NAMALWA (cell line): ENCODE data around the gene RECQL5.
A peak's percentile ranks its signal among the peaks of the same experiment; 100 is the strongest.

Experiments
- DNase-seq: peaks from one replicate; pipeline ENCODE4 v3.0.0-alpha.2; 2015; ENCODE audit warnings: low spot score

Gene RECQL5

DNA sequence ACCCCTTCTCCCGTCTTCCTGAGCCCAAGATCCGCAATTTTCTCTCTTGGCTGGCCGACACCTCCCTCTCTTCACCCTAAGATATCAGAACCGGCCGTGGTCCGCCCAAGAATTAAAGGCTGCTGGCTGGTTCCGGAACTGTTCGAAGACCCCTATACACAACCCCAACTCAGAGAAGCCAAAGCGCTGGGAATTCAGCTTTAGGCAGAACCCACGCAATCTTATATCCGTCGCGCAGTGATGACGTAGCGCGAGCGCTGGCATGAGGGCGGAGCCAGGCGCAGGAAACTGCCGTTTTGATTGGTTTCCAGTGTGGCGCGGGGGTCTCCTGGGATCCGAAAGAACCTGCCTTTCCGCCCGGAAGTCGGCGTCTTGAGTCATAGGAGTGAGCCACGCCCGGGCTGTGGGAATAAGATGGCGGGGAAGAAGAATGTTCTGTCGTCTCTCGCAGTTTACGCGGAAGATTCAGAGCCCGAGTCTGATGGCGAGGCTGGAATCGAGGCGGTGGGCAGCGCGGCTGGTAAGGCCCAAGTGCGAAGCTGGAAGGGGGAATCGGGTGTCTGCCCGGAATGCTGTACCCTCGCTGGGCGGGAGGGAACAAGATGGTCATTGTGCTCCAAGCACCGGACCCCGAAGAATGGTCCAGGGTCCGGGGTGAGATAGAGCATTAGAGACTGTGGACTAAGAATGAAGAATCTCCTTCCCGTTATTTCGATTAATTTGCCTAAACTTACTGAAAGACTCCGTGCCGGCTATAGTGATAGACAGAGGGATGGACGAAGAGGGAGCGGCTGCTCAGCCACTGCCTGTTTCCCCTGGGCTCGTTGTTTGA is at the start of gene RECQL5, which contains the start of gene SAP30BP:
RECQL5 (minus strand) TSS at position 196 of the 832 bp plus-strand sequence. CDS start 597 bp downstream, outside the sequence.
SAP30BP (plus strand) TSS at position 380 of the 832 bp plus-strand sequence; CDS start at position 415, 35 bp downstream.
- peak; percentile 98 for DNase-seq

DNA sequence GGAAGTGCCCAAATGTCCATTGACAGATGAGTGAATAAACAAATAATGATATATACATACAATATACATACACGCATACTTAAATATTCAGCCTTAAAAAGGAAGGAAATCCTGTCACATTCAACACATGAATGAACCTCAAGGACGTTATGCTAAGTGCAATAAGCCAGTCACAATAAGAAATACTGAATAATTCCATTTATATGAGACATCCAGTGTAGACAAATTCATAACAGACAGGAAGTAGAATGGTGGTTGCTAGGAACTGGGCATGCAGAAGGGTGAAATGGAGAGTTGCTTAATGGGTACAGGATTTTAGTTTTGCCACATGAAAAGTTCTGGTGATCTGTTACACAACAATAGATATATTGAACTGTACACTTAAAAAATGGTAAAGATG is 45.5 kb upstream of the RECQL5 start:
- DNase-seq, result no peak

DNA sequence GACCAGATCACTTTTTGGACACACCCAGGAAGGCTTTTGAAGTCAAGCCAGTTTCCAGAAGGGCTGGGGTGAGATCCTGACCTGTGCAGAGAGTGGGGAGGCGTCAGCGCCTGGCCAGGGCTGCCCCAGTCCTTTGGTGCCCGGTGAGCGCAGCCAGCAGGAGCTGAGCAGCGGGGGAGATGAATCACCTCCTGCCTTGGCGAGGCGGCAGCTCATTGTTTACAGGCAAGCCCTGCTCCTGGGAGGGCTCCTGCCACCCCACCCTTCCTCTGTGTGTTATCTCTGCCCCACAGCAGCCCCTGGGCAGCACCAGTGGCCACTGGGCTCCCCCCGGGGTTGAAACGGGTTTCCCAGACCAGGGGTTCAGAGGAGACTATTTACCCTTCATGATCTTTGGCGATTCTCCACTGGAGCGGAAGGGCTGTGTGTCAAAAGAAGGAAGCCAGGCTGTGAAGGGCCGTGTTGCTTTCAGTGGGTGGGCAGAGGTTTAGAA is 40.2 kb upstream of the RECQL5 start:
- DNase-seq, result no peak

DNA sequence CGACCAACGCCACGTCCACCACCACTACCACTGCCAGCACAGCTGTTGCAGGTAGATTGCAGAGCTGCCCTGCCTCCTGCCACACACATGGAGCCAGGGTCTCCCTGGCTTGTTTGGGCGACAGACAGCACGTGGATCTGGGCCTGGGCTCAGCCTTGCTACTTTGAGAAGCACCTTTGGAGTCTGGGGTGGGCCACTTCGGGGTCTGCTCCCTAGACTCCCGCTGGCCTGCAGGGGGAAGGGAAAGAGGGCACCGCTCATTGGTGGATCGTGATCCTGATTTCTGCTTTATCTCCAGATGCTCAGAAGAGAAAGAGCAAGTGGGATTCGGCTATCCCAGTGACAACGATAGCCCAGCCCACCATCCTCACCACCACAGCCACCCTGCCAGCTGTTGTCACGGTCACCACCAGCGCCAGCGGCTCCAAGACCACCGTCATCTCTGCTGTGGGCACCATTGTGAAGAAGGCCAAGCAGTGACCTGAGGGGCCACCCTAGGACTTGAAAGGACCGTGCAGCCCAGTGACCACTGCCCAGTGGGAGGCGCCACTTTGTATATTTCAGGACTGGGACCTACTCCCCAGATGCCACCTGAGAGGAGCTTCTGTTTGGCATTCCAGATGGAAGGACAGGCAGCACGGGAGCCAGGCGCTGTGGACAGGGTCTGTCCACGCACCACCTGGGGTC is 39.2 kb upstream of the RECQL5 start:
- DNase-seq, result no peak

DNA sequence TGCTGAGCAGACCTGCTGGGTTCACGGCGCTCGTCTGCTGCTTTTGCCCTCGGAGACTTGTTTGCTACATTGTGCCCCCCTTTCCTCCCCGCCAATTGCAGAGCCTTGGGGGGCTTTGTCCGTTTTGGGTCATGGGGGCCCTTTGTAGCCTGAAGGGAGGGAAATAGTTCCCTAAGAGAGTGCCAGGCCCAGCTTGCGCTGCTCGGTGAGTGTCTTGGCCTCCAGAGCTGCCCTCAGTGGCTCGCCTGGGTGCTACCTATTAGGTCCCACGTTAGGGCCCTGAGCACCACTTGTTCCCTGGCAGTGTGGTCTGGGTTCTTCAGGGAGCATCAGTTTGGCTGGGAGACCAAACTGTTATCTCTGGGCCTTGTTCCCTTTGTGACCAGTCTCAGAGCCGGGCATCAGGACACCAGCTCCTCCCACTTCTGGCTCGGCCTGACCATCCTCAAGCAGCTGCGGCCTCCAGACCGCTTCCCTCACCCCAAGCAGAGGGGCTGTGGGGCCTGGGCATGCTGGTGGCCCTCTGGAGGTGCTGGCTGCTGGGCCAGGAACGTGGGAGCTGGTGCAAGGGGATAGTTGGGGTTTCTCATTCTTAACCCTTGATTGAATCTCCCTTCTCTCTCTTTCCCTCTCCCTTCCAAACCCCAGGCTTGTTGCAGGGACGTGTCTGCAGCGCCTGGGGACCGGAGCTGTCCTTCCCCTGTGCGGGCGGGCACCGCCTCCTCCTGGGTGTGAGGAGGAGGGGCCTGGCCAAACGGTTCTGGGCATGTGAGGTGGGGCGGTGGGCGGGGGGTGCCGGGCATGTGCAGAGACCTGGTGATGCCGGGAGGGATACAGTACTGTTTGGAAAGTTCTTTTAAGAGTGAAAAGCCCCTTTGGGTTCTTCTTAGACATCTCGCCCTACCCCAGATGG is 38.3 kb upstream of the RECQL5 start:
- DNase-seq, result no peak

DNA sequence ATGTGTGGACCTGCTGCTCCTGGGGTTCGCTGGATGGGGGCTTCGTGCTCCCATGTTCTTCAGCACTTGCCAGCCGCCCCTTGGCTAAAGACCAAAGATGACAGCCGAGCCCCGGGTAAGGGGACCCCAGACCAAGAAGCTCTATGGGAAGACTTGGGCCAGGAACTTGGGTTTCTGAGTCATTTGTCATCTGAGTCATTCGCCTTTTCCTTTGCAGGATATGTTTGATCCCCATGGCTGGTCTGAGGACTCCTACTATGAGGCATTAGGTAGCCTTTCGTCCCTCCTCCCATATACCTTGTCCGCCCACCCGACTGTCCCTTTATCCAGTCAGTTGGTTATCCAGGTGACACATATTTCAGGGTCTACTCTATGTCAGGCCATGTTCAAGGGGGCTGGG is 36.6 kb upstream of the RECQL5 start:
- no peak for DNase-seq

DNA sequence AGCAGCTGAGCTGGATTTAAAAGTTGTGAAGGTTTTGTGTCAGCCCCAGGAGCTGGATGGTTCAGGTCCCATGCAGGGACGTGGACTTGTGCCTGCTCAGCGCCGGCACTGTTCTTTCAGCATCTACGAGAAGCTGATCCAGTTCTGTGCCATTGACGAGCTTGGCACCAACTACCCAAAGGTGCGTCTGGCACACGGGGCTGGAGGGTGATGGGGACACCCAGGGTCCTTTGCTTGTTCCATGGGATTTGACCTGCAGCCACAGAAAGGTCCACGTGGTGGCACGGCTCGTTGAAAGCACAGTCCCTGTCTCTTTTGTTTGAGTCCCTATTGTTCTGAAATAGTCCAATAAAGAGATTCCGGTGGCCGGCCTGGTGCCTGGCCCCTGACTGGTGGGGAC is 36.2 kb upstream of the RECQL5 start:
- DNase-seq, result no peak

DNA sequence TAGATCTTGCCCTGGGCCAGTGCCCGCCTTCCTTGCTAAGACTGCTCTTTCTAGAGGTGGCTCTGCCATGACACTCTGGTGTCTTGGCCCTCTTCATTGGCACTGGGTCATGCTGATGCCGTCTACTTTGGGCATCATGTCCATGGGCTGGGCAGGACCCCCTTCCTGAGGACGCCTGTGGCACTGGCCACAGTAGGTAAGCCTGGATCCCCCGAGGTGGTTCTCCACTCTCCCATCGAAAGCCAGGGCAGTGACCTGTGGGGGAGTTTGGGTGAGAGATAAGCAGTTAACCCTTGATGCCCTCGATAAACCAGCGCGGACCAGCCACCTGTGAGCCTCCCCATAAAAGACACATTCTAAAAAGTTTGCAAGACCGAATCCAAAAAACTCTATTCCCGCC is 34.3 kb upstream of the RECQL5 start:
- no peak for DNase-seq

DNA sequence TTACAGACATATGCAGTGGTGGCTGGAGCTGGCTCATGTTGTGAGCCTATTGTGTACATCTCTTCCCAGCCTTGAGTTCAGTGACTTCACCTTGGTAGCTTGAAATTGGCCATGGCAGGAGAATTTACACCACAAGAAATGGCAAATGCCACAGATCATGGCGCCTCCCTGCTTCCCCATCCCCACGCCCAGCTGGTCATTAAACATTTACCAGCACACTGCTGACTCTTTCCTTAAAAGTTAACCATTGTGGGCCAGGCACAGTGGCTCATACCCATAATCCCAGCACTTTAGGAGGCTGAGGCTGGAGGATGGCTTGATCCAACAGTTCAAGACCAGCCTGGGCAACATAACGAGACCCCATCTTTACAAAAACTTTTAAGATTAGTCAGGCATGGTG is 31.7 kb upstream of the RECQL5 start:
- no peak for DNase-seq

DNA sequence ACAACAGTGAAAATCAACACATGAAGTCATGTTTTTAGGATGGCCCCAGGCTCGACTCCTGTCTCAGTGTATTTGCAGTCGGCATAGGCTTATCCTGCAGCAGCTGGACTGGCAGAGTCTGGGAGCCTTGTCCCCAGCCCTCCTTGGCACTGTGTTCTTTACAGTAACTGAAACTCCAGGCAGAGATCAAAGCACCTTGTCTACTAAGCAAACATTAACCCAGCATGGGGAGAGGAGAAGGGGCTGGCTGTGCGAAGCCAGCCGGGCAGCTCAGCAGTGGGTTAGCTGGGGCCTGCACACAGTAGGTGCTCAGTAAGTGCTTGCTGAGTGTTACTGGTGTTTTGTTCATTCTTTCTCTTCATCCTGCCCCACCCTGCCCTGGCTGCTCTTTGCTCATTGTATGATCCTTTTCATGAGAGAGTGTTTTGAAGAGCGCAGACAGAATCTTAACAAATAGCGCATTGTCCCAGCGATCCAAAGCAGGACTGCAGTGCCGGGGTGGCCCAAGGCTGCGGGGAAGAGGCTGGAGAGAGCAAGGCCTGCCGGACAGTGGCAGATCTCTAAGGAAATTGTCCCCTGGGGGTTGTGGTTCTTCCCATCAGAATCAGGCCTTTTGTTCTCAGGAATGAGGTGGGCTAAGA is 30.8 kb upstream of the RECQL5 start:
- no peak for DNase-seq

DNA sequence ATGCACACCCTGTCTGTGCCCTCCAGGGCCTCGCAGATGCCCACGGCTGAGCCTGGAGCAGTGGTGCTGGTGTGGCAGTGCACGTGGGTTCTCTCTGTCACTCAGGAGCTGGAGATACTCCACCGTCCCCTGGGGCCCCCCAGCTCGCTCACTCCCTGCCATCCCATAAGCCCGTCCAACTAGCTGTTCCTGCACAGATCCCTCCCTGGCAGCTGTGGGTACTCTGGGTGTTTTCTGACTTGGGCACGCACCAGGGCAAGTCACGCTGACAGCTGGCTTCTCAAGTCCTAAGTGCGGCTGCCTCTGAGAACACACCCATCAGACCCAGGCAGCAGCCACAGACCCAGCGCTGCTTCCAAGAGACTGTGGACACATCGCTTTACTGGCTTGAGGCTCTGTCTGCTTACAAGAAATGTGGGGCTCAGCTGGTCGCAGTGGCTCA is 28.9 kb upstream of the RECQL5 start:
- no peak for DNase-seq

DNA sequence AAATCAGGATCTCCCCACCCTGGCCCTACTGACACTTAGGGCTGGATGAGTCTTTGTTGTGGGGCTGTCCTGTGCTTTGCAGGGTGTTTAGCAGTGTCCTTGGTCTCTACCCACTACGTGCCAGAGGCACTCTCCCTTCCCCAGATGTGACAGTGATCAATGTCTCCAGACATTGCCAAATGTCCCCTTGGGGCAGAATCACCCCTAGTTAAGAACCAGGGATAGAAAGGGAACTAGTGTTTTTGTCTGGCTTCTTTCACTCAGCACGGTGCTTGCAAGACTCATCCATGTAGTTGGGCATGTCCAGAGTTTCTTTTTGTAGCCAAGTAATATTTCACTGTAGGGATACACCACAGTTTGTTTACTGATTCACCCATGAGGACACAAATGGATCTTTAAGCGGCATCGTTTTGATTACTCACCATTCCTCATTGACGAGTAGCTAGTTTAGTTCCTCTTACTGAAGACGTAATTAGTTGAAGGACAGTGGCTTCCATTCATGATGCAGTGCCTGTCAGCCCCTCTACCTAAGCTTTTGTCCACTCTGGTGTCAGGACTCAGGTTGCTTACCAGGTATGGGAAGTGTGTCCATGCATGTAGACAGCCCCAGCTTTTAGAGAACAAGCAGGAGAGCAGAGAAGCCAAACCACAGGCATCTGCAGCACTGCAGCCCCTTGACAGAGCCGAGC is 28.3 kb upstream of the RECQL5 start:
- no peak for DNase-seq

DNA sequence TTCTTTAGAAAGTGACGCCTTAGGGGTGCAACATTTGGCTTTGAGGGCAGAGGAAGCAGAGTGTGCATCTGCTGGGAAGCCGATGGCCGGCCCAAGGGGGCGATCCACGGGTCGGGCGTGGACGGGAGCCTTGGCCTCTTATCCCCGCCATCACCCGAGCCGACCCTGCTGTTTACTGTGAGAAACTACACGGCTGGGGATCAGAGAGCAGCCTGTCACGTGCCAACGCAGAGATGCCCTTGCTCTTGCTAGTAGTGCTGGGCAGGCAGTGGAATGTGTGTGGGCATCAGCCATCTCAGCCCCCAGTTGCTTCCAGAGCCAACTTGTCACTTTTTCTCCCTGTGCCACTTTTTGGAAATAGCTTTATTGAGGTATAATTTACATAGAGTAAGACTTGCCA is 27.6 kb upstream of the RECQL5 start:
- DNase-seq, result no peak

DNA sequence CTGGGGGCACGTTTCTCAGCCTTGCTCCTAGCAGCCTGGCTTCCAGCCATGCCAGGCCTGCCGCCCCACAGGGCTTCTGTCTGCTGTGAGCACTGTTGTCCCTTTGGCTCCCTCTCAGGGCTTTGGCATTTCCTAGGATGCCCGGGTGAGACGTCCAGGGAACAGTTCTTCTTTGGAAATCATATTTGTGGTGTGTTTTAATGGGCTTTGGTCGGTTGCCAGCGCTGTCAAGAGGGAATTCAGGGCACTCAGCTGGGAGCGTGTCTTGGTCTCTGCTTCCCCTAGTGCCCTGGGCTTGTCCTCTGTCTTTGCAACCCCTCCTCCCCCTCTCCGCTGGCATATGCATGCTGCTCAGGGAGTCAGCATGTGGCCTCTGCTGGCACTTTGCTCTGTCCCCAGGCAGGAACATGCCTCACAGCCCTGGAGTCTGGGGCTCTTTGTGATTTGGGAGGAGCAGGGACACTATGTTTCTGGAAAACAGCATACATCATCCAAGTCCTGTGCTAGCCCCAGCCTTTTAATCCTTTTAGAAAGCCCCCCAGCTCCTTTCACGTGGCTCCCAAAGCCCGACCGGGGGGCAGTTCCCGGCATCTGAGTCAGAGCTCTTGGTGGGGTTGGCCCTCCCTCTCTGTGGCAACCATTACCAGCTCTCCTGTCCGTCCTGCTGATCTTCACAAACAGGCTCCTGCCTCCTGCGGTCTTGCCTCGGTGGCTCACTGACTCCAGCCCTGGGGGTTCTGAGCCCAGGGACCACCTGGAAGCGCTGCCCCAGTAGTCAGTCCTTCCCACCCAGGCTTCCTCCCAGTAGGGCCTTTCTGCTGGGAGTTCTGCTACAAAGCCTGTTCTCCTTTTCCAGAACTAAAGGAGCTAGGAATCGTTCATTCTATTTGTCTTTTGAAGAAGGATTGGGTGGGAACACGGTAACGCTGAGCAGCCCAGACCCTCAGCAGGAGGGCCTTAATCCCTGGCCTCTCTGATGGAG is 26.8 kb upstream of the RECQL5 start:
- DNase-seq, result no peak

DNA sequence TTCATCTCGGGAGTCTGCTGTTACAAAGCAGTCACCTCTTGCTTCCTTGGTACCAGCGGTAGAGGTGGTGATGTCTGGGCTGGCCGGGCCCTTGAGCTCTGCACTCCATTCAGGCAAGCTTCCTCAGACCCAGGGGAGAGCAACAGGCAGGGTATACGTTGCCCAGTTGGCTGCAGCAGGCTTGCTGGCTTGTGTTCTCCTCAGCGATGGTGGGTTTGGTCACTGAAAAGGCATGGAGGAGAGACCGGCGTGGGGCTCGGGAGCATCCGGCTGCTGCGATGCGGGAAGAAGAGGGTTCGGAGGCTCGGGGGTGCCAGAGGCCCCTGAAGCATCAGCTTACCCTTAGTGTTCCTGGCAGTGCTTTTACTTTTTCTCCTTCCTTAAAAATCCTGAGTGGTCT is 26.0 kb upstream of the RECQL5 start:
- DNase-seq, result no peak

DNA sequence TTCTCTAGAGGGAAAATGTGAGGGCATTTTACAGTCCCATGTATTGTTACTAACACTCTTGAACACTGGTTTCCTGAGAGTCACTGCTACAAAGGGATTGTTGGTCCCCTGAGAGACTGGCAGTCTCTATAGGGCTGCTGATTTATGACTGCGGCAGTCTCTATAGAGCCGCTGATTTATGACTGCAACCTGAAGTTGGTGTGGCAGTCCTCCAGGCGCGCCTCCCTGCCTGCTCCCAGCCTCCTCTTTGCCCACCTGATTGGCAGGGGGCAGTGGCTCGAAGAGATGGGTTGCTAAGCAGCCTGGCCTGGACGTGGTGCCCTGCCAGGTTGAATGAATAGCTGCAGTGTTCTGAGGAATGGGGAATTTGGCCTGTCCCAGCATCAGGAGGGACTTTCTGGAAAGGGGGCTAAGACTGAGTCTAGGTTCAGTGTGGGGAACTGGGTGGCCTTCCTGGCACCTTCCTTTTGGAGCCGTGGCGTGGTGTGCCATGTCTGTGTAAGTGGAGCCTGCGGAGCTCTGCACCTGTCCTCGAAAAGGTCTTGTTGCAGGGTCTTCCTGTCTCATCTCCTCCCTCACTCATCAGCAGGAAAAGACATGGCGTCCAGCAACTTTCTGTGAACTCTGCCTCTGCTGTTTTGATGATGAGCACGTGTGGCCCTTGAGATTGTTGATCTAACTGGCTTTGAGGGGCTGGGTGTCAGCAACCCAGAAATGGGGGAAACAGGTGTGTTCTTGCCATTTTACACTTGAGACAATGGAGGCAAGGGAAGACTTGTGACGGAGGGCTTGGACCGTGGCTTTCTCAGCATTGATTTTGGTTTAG is 25.1 kb upstream of the RECQL5 start:
- DNase-seq, result no peak

DNA sequence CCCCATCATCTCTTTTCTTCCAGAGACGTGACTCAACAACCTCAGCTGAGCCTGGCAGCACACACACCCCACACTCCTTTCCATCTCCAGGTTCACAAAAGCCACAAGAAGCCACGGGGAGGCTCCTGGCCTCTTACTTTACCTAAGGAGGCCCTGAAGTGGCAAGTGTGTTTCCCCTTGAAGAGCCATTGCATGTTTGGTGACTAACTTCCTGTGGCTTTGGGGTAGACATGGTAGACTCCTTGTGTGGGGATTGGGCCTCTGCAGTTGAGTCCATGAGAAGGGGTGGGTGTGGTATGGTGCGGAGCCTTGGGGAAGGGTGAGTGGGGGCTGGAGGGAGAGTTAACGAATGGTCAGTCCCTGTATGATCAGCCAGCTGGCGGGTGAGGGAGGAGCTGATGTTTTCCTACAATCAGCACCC is 24.4 kb upstream of the RECQL5 start:
- no peak for DNase-seq

DNA sequence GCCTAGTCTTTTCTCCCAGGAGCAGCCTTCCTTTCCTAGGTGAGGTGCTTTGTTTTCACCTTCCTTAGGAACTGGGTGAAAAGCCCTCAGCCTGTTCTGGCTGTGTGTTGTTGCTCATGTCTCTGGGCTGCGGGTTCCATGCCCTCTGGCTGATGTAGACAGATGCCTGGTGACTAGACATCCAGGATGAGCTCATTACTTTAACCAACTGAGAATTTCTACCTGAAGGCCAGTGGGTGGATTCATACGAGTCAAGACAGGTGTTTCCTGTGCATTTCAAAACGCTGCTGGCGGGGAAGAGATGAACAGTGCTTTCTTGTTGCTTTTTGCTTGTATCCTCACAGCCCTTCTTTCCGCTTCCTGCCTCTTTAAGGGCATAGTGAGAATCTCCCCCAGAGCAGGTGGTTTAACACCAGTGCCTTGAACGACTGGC is 22.5 kb upstream of the RECQL5 start:
- peak; percentile 85 for DNase-seq
